ENCODE data around the gene GTF3C1. TPM values are rescaled to one million over a fixed set of nuclear protein-coding genes. Genes with fewer than 3 reads are reported as not detected.
A peak's percentile ranks its signal among the peaks of the same experiment; 100 is the strongest.

The GTF3C1 gene
- total RNA-seq, 1 donor from 2014 or later, result 57.1 TPM

DNA sequence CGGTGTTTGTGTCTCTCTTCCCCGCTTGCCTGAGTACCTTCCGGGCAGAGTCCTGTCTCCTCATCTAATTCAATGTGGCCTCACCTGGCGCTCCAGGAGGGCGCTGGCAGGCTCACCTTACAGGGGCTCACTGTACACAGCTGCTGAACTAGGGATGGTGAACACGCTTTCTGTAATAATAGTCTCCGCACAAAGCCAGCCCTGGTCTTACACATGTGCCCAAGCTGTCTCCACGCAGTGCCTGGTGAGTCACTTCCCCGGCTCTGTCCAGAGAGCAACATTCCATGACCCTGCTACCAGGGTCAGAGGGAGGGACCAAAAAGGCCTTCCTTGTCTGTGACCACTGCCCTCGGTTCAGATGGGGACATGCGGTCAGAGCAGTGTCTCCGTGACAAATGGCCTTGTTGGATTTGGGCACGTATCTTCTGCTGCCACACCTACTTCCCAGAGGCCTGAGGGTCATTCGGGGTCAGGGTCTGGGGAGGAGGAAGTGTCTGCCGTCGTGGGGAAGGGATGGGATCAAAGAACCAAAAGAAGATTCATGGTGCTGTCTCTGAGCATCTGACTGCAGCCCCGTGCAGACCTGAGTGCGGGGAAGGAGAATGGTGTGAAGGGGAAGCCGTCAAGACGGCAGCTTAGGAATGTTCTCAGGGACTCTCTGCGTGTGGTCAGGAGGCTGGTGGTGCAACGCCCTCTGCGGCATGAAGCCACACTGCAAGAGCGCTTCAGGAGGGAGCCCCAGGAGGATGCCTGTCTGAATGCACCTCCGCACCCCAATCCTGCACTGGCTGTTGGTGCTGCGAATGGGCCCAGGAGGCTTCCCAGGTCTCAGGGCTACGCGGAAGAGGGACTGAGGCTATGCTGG is 78.9 kb downstream of the GTF3C1 start:
- intact Hi-C loops (cut with DNase I), result no loop called here
- Histone ChIP-seq H3K9me3 (no peaks in the 10 kb centered on the region), H3K27ac (peak overlapping the region; percentile 42), H3K36me3 (peaks cover 100% of the 10 kb centered on the region), H3K4me1 (peaks cover 18% of the 10 kb centered on the region), H3K27me3 (ENCODE audit: low read depth) (no peaks in the 10 kb centered on the region), H3K4me3 (no peak overlapping the region)
- peak; percentile 53 to 86 for ATAC-seq
- TF ChIP-seq, protein P1, sequence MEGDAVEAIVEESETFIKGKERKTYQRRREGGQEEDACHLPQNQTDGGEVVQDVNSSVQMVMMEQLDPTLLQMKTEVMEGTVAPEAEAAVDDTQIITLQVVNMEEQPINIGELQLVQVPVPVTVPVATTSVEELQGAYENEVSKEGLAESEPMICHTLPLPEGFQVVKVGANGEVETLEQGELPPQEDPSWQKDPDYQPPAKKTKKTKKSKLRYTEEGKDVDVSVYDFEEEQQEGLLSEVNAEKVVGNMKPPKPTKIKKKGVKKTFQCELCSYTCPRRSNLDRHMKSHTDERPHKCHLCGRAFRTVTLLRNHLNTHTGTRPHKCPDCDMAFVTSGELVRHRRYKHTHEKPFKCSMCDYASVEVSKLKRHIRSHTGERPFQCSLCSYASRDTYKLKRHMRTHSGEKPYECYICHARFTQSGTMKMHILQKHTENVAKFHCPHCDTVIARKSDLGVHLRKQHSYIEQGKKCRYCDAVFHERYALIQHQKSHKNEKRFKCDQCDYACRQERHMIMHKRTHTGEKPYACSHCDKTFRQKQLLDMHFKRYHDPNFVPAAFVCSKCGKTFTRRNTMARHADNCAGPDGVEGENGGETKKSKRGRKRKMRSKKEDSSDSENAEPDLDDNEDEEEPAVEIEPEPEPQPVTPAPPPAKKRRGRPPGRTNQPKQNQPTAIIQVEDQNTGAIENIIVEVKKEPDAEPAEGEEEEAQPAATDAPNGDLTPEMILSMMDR (IDR thresholded peaks at IDR 0.05), result no peak
- no peak for DNase-seq

DNA sequence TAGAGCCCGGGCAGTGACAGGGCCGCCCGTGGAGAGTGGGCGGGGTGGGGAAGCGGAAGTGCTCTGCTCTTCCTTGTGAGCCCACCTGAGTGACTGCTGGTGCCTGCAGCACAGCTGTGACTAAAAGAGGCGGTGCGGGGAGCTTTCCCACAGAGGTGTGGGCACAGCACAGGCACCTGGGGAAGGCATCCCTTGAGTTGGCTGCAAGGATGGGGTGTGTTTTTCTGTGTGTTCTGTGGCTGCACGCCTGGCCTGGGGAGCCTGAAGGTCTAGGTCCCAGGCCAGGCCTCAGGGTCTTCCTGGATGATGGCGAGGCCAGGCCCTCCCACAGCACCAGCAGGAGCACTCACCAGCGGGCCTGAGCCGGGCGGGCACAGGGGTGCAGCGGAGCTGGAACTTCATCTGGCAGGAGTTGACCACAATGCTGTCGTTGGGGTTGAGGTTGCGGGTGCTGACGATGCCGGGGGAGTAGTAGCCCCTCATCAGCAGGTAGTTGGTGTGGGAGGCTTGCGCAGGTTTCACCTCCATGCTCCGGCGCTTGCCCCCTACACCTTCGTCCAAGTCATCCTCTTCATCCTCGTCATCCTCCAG is 80.7 kb downstream of the GTF3C1 start:
- Histone ChIP-seq H3K27me3 (ENCODE audit: low read depth) (no peaks in the 10 kb centered on the region), H3K36me3 (peaks cover 100% of the 10 kb centered on the region), H3K27ac (no peak overlapping the region), H3K9me3 (no peaks in the 10 kb centered on the region), H3K4me3 (no peak overlapping the region), H3K4me1 (peaks cover 18% of the 10 kb centered on the region)
- ATAC-seq, result no peak
- TF ChIP-seq, protein P1 (IDR thresholded peaks at IDR 0.05), result no peak
- DNase-seq, result no peak
- intact Hi-C loops (cut with DNase I), result no loop called here

DNA sequence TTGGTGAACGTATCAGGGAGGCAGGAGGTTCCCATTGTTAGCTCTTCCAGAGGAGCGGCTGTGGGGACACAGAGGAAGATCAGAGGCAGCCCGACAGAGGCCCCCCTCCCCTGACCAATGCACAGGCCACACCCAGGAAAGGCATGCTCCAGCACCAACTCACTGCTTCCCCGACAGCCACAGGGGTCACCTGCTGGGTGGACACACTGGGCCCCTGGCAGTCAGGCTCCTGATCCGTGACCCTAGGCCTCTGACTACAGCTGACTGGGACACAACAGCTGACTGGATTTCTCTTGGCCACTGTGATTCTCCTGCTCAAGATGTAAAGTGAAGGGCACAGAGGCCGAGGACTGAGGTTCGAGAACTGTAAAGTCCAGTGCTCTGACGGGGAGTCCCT is 84.2 kb downstream of the GTF3C1 start:
- Histone ChIP-seq H3K4me1 (peaks cover 8% of the 10 kb centered on the region), H3K36me3 (peaks cover 100% of the 10 kb centered on the region), H3K4me3 (no peak overlapping the region), H3K27me3 (ENCODE audit: low read depth) (no peaks in the 10 kb centered on the region), H3K27ac (no peak overlapping the region), H3K9me3 (no peaks in the 10 kb centered on the region)
- ATAC-seq (no peak), DNase-seq (peak; percentile 35)
- intact Hi-C loops (cut with DNase I), result no loop called here
- TF ChIP-seq, protein P1 (IDR thresholded peaks at IDR 0.05), result no peak

DNA sequence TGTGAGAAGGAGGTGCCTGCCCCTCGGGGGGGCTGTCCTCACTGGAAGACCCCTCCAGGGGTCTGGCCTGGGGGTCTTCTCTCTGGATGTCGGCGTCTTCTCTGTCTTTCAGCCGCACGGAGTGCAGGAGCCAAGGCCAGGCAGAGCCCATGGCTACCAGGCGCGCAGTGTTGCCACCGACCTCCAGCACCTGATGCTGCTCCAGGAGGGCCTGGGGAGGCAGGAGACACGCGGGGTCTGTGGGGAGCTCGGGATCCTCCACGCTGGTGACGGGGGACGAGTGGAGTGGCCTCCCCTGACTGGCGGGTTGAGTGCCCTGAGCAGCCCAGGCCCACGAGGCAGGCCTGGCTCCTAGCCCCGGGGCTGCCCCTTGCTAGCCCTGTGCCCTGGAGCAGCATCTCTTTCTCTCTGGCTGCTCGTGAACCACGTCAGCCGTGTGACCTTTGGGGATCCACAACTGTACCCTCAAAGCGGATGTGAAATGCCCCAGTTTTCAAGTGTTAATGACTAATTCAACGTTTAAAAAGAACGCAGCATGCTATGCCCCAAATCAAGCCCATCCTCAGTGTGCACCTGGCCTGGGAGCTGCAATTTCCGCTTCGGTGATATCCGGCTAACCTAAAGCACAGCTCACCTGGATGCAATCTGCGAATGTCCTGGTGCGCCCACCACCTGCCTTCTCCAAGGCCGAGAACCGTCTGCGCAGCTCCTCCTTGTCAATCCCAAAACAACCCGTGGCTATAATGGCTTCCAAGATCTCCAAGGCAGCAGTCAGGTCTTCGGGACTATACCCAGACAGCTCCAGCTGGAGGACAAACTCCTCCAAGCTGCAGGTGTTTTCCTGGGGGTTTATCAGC is 84.9 kb downstream of the GTF3C1 start:
- H3K9me3 ChIP-seq, result no peaks in the 10 kb centered on the region
- peaks cover 2% of the 10 kb centered on the region for H3K4me1 ChIP-seq
- TF ChIP-seq, protein P1 (IDR thresholded peaks at IDR 0.05), result no peak
- H3K4me3 ChIP-seq, result no peak overlapping the region
- intact Hi-C loops (cut with DNase I), result no loop called here
- DNase-seq (peak; percentile 32), ATAC-seq (no peak)
- no peaks in the 10 kb centered on the region for H3K27me3 ChIP-seq (ENCODE audit: low read depth)
- H3K36me3 ChIP-seq, result peaks cover 100% of the 10 kb centered on the region
- peak overlapping the region; percentile 3 for H3K27ac ChIP-seq
